ENCODE data around the gene AGMO.

AGMO gene

DNA sequence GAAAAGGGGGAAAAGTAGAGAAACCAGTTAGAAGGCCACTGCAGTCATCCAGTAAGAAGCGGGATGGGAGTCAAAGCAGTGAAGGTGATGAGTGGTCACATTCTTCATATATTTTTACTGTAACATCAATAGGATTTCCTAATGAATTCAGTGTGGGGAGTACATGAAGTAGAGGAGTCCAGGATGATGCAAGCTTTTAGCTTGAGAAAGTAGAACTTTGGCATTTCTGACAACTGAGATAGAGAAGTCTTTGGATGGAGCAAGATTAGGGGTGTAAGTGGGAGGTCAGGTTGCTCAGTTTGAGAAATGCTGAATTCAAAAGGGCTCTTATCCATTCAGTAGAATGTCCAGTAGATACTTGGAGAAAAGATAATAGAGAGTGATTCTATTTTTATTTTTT lies 395.2 kb downstream of the AGMO start:
- in situ Hi-C loops (cut with HindIII; ENCODE audit: low sequenced_read_pairs): no loop called here

DNA sequence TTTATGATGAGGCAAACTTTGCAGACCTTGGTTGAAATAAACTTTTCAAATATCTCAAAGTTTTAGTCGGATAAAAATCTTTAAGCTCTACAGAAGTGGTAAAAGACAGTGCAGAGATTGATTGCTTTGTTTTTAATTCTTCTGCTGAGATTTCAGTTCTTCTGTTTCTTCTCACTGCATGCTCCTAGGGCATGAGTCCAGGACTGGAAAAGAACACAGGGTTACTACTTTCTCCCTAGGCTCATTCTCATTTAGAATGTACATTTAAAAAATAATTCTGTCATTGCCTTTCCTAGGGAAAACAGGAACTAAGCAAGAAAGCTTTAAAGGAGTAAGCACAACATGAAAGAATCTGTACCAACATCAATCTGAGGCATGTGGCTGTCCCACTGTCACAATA lies 402.6 kb downstream of the AGMO start:
- in situ Hi-C loops (cut with HindIII; ENCODE audit: low sequenced_read_pairs): no loop called here

DNA sequence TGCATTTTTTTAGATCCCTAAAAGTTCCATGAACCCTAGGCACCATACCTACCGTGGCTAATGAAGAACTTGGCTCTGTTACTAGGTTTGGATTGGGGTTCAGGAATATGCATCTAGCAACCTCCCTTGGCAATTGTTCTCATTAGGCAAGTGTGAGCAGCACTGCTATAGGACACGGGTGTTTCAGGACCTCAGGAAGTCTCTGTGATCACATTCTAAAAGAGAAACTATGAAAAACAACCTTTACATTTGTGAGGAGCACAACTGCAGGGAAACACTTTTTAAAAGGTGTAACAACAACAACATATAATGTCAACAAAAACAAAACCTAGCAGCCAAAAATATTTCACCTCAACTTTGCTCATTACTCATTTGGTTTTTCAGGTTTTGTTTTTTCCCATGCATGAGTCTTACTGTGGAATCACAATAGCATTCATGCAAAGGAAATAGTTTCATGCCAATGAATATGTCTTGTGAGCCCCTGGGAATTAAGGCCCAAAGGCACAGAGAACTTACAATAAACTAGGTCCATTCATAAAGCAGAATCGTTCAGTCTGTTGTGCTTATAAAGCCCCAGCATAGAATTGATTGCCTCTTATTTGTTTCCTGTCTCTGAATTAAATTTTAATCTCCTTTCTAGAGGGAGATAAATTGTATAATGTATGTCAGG lies 403.5 kb downstream of the AGMO start:
- in situ Hi-C loops (cut with HindIII; ENCODE audit: low sequenced_read_pairs): no loop called here
